ENCODE measurements around the gene LANCL2. TPM values are rescaled to one million over a fixed set of nuclear protein-coding genes. Genes with fewer than 3 reads are reported as not detected.

LANCL2 gene
- total RNA-seq, 1 donor from 2014 or later = 14.7 TPM

DNA sequence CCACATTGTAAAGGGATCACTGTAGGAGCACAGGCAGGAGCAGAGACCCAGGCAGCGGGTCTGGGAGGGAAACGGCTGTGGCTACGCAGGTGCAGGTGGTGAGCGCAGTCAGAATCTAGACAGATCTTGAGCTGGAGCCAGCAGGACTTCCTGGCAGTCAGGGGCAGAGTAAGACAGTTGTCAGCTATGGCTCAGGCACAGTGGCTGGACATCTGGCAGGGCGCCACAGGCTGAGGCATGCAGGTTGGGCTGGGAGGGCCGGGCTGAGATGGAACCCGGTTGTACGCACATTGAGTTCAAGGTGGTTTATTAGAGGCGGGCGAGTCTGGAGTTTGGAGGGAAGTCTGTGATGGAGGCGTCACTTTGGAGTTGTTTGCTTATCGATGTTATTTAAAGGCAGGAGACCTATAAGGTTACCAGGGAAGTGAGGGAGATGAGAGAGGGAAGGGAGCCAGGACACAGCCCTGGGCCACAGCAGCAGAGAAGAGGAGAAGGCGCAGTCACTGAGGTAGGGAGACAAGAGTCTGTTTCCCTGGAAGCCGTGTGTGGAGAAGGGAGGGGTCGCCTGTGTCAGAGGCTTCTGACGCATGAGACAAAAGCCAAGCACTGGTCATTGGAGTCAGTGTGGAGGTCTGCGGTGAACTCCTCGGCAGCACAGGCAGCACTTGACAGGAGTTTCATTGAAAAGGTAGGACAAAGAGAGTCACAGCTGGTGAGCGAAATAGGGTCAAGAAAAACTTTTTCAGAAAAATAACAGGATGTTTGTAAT, 73.8 kb downstream of the LANCL2 start:
- no peak overlapping the region for H3K4me3 ChIP-seq (ENCODE audit: low read depth, low read length)
- DNase-seq (ENCODE audit: low read depth) (peak; percentile 71), FAIRE-seq (no peak)
- no peaks in the 10 kb centered on the region for H3K36me3 ChIP-seq (ENCODE audit: control insufficient read depth, insufficient read depth, low read length)
- TF ChIP-seq, protein P1, sequence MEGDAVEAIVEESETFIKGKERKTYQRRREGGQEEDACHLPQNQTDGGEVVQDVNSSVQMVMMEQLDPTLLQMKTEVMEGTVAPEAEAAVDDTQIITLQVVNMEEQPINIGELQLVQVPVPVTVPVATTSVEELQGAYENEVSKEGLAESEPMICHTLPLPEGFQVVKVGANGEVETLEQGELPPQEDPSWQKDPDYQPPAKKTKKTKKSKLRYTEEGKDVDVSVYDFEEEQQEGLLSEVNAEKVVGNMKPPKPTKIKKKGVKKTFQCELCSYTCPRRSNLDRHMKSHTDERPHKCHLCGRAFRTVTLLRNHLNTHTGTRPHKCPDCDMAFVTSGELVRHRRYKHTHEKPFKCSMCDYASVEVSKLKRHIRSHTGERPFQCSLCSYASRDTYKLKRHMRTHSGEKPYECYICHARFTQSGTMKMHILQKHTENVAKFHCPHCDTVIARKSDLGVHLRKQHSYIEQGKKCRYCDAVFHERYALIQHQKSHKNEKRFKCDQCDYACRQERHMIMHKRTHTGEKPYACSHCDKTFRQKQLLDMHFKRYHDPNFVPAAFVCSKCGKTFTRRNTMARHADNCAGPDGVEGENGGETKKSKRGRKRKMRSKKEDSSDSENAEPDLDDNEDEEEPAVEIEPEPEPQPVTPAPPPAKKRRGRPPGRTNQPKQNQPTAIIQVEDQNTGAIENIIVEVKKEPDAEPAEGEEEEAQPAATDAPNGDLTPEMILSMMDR (IDR thresholded peaks at IDR 0.05; ENCODE audit: insufficient read depth, low read length, severe bottlenecking) = no peak
- no peaks in the 10 kb centered on the region for H3K27me3 ChIP-seq (ENCODE audit: control insufficient read depth, insufficient read depth, low read length)

DNA sequence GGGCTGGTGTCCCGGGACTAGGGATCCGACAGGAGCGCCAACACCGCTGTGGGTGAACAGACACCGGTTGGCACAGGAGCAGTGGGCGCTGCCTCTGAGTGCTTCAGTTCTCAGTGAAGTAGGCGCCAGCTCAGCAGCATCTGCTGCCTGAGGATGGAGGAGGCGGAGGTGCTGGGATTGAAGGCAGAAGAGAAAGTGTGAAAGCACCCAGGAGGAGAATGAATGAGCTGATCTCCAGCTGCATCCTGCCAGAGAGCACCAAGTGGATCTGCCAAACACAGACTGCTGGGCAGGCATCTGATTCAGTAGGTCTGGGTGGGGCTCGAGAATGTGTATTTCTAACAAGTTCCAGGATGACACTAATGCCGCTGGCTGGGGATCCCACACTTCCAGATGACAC, 74.5 kb downstream of the LANCL2 start:
- no peaks in the 10 kb centered on the region for H3K27me3 ChIP-seq (ENCODE audit: control insufficient read depth, insufficient read depth, low read length)
- no peaks in the 10 kb centered on the region for H3K36me3 ChIP-seq (ENCODE audit: control insufficient read depth, insufficient read depth, low read length)
- DNase-seq (ENCODE audit: low read depth) = no peak
- no peak for FAIRE-seq
- TF ChIP-seq, protein P1 (IDR thresholded peaks at IDR 0.05; ENCODE audit: insufficient read depth, low read length, severe bottlenecking) = no peak
- no peak overlapping the region for H3K4me3 ChIP-seq (ENCODE audit: low read depth, low read length)

DNA sequence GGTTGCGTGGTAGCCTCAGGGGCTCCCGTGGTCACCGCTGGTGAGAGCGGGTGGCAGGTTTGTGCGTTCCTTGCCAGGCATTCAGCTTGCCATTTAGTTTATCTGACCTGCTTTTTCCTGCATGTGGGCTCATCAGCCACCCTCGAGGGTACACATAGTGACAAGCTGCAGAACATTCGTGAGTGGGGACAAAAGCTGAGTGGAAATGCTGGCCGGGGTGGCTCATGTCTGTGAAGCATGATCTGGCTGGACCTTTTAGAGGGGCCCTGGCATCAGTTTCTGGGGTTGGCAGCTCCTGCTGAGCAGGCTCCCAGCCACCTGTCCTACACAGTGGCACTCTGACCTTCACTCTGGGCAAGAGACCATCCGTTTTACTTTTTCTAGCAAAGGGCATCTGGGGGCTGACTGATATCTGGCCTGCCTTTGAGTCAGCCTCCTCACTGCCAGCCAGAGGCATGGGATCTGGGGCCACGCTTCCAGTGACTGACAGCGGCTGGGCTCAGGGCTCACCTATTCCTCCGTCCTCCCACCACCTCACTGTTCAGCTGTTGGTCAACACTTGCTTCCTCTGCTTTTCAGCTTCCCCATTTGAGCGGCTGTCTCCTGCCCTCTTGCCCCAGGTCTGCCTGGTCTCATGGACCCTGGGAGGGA, 75.0 kb downstream of the LANCL2 start:
- TF ChIP-seq, protein P1 (IDR thresholded peaks at IDR 0.05; ENCODE audit: insufficient read depth, low read length, severe bottlenecking) = no peak
- no peak for FAIRE-seq
- H3K36me3 ChIP-seq (ENCODE audit: control insufficient read depth, insufficient read depth, low read length) = no peaks in the 10 kb centered on the region
- H3K4me3 ChIP-seq (ENCODE audit: low read depth, low read length) = no peak overlapping the region
- H3K27me3 ChIP-seq (ENCODE audit: control insufficient read depth, insufficient read depth, low read length) = no peaks in the 10 kb centered on the region
- no peak for DNase-seq (ENCODE audit: low read depth)

DNA sequence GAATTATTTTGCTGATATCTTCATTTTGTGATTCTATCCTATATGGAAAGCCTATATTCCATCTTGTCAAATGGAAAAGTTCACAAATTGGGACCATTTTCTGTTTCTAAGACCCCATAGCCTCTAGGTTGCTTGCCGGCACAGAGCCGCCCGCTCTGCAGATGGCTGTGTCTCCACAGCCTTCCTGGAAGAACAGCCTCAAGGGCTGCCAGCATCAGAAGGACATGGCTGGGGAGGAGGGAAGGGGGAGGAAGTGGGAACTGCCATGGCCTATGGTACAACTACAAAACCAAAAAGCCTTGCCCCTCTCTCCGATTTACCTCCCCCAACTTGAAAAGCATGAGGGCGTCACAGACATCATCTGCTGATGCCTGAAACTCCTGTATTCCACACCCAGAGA, 75.9 kb downstream of the LANCL2 start:
- Histone ChIP-seq H3K4me3 (ENCODE audit: low read depth, low read length) (no peak overlapping the region), H3K27me3 (ENCODE audit: control insufficient read depth, insufficient read depth, low read length) (no peaks in the 10 kb centered on the region), H3K36me3 (ENCODE audit: control insufficient read depth, insufficient read depth, low read length) (no peaks in the 10 kb centered on the region)
- FAIRE-seq (no peak), DNase-seq (ENCODE audit: low read depth) (no peak)
- TF ChIP-seq, protein P1 (IDR thresholded peaks at IDR 0.05; ENCODE audit: insufficient read depth, low read length, severe bottlenecking) = no peak

DNA sequence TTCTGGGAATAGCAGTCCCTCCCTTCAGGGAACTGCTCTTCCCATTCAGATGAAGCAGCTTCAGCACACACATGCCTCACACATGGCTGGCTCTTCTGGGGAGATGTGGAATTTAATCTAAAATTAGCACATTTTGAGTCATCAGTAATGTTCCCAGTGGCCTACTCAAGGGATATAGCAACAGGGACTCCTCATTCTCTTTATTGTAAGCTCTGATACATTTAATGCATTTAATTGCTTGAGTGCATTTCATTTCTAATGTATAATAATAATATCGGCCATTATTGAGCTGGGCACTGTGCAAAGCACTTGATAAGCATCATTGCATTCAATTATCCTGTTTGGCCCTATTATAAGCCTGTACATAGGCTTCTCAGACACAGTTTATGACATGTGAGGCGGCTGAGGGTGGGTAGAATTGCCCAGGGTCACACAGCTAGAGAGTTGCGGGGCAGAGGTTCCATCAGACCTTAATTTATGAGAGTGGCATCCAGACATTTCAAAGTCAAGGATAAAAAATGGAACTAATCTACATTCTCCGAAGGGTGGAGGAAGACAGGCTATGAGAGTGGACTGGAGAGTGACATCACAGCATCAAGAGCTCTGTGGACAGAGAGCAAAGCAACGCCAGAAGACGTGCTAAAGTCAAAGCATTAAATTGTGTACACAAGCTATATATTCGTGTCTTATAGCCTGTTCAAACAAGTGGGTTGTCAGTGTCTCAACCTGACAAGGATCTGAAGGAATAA, 76.8 kb downstream of the LANCL2 start:
- DNase-seq (ENCODE audit: low read depth) (peak; percentile 21), FAIRE-seq (no peak)
- Histone ChIP-seq H3K36me3 (ENCODE audit: control insufficient read depth, insufficient read depth, low read length) (no peaks in the 10 kb centered on the region), H3K27me3 (ENCODE audit: control insufficient read depth, insufficient read depth, low read length) (no peaks in the 10 kb centered on the region), H3K4me3 (ENCODE audit: low read depth, low read length) (no peak overlapping the region)
- TF ChIP-seq, protein P1 (IDR thresholded peaks at IDR 0.05; ENCODE audit: insufficient read depth, low read length, severe bottlenecking) = no peak
